ENCODE data around the gene CNKSR2. TPM values are rescaled to one million over a fixed set of nuclear protein-coding genes. Genes with fewer than 3 reads are reported as not detected.

CNKSR2 gene
- total RNA-seq, 1 experiment from 2014 or later = 2.0 TPM

DNA sequence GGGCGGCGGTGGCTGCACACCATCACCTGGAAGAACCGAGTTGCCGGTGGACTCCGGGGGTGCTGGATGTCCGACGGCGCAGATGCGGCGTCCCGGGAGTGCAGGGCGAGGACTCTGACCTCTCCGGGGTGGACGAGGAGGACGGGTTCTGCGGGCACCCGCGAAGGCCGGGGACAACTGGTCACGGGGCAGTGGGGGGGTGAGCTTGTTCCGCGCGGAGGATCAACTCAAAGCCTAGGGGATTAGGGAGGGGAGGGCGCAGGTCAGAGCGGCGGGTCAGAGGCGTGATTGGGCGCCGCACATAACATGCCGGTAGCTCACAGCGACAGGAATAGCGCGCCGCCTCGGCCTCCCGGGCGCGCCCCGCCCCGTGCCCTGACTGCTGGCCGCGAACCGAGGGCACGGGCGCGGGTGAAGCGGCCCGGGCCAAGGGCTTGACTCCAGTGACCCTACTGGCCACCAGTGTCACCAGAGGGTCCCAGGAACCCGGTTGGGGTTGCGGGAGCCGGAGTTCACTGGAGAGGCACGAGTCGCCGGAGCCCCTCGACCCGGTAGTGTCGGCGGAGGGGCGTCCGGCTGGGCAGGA is 284.0 kb downstream of the CNKSR2 start, which contains the start of gene KLHL34:
Gene KLHL34, minus strand, starts transcription at position 179 of the 586 bp plus-strand sequence. CDS start 542 bp downstream, outside the sequence.
- no peaks in the 10 kb centered on the region for H4K20me1 ChIP-seq (ENCODE audit: low read length)
- H3K27me3 ChIP-seq (ENCODE audit: low read length) = no peaks in the 10 kb centered on the region
- peaks cover 14% of the 10 kb centered on the region for H3K4me1 ChIP-seq (ENCODE audit: insufficient read depth, low read length)
- no peaks in the 10 kb centered on the region for H3F3A ChIP-seq (ENCODE audit: low read length, unreplicated experiment)
- CTCF ChIA-PET = no interaction called here
- no peak for ATAC-seq
- no peaks in the 10 kb centered on the region for H3K79me2 ChIP-seq (ENCODE audit: low read length)
- H3K27ac ChIP-seq (ENCODE audit: low read length) = no peak within 1 kb of the TSS
- no peaks in the 10 kb centered on the region for H3K9me3 ChIP-seq (ENCODE audit: low read length)
- POLR2A ChIA-PET (ENCODE audit: unreplicated experiment) = no interaction called here
- H3K9me2 ChIP-seq (replicated peaks; ENCODE audit: low read length) = no peaks in the 10 kb centered on the region
- no peak within 1 kb of the TSS for H3K4me2 ChIP-seq (ENCODE audit: low read length)
- H3K9ac ChIP-seq (ENCODE audit: low read length) = no peak within 1 kb of the TSS
- DNase-seq = no peak
- H2AFZ ChIP-seq (ENCODE audit: low read length) = no peak within 1 kb of the TSS
- TF ChIP-seq EZH2 (IDR thresholded peaks at IDR 0.05; ENCODE audit: low read length, unreplicated experiment) (no peak), EZH2phosphoT487 (IDR thresholded peaks at IDR 0.05; ENCODE audit: borderline replicate concordance, low read length) (no peak)
- TF ChIP-seq, protein P1, sequence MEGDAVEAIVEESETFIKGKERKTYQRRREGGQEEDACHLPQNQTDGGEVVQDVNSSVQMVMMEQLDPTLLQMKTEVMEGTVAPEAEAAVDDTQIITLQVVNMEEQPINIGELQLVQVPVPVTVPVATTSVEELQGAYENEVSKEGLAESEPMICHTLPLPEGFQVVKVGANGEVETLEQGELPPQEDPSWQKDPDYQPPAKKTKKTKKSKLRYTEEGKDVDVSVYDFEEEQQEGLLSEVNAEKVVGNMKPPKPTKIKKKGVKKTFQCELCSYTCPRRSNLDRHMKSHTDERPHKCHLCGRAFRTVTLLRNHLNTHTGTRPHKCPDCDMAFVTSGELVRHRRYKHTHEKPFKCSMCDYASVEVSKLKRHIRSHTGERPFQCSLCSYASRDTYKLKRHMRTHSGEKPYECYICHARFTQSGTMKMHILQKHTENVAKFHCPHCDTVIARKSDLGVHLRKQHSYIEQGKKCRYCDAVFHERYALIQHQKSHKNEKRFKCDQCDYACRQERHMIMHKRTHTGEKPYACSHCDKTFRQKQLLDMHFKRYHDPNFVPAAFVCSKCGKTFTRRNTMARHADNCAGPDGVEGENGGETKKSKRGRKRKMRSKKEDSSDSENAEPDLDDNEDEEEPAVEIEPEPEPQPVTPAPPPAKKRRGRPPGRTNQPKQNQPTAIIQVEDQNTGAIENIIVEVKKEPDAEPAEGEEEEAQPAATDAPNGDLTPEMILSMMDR (conservative IDR thresholded peaks at IDR 0.05; ENCODE audit: low read depth, low read length) = no peak
- H3K36me3 ChIP-seq (ENCODE audit: low read depth, low read length) = no peaks in the 10 kb centered on the region
- no peak within 1 kb of the TSS for H3K4me3 ChIP-seq (ENCODE audit: low read length)
- intact Hi-C loops (cut with micrococcal nuclease) = no loop called here
- no TSS peak for BruUV-seq (replicated peaks)

DNA sequence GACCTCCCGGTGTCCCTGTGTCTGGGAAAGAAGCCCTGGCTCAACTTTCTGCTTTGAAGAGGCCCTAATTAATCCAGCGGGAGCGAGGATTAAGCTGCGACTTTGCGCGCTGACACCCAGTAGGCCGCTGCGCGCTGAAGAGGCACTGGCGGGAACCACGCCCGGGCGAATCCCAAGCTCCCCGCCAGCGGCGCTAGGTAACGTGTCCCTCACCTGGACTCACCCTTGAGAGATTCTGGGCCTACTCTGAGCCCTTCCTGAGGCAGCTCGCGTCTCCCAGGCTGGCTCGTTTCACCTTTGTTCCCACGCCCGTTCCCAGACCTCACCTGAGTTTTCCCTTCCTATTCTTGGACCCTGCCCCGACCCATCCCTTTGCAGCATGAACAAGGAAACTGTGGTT is 284.5 kb downstream of the CNKSR2 start:
- Histone ChIP-seq H3K4me2 (ENCODE audit: low read length) (no peak overlapping the region), H2AFZ (ENCODE audit: low read length) (no peak overlapping the region), H3K9me2 (replicated peaks; ENCODE audit: low read length) (no peaks in the 10 kb centered on the region), H3K4me3 (ENCODE audit: low read length) (no peak overlapping the region), H3K36me3 (ENCODE audit: low read depth, low read length) (no peaks in the 10 kb centered on the region), H3K27me3 (ENCODE audit: low read length) (no peaks in the 10 kb centered on the region), H3K9me3 (ENCODE audit: low read length) (no peaks in the 10 kb centered on the region), H3F3A (ENCODE audit: low read length, unreplicated experiment) (no peaks in the 10 kb centered on the region), H3K9ac (ENCODE audit: low read length) (no peak overlapping the region), H3K27ac (ENCODE audit: low read length) (no peak overlapping the region), H3K4me1 (ENCODE audit: insufficient read depth, low read length) (peaks cover 14% of the 10 kb centered on the region), H3K79me2 (ENCODE audit: low read length) (no peaks in the 10 kb centered on the region), H4K20me1 (ENCODE audit: low read length) (no peaks in the 10 kb centered on the region)
- ChIA-PET POLR2A (ENCODE audit: unreplicated experiment) (no interaction called here), CTCF (no interaction called here)
- no TSS peak for BruUV-seq (replicated peaks)
- intact Hi-C loops (cut with micrococcal nuclease) = no loop called here
- TF ChIP-seq EZH2phosphoT487 (IDR thresholded peaks at IDR 0.05; ENCODE audit: borderline replicate concordance, low read length) (no peak), EZH2 (IDR thresholded peaks at IDR 0.05; ENCODE audit: low read length, unreplicated experiment) (no peak)
- TF ChIP-seq, protein P1 (conservative IDR thresholded peaks at IDR 0.05; ENCODE audit: low read depth, low read length) = no peak
- DNase-seq (no peak), ATAC-seq (no peak)

DNA sequence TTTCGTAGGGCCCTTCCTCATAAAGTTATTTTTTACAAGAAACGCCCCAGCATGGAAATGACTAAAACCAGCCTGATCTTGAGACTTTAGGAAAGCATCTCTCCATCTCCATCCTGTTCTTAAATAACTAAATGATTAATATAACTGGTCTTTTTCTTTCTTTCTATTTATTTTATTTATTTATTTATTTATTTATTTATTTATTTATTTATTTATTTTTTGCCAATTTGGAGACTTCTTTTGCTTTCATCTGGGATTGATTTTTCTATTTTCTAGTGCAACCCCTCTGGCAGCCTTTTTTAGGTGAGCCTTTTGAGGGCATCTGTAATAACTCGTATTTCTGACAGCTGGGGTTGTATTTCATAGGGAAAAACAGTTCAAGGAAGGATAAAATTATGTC is 285.1 kb downstream of the CNKSR2 start:
- no peaks in the 10 kb centered on the region for H4K20me1 ChIP-seq (ENCODE audit: low read length)
- no peak overlapping the region for H3K27ac ChIP-seq (ENCODE audit: low read length)
- DNase-seq (no peak), ATAC-seq (no peak)
- ChIA-PET CTCF (no interaction called here), POLR2A (ENCODE audit: unreplicated experiment) (no interaction called here)
- no peaks in the 10 kb centered on the region for H3K79me2 ChIP-seq (ENCODE audit: low read length)
- intact Hi-C loops (cut with micrococcal nuclease) = no loop called here
- H3K4me3 ChIP-seq (ENCODE audit: low read length) = no peak overlapping the region
- no peak overlapping the region for H2AFZ ChIP-seq (ENCODE audit: low read length)
- no peaks in the 10 kb centered on the region for H3F3A ChIP-seq (ENCODE audit: low read length, unreplicated experiment)
- no peak overlapping the region for H3K9ac ChIP-seq (ENCODE audit: low read length)
- H3K9me2 ChIP-seq (replicated peaks; ENCODE audit: low read length) = no peaks in the 10 kb centered on the region
- peaks cover 14% of the 10 kb centered on the region for H3K4me1 ChIP-seq (ENCODE audit: insufficient read depth, low read length)
- BruUV-seq (replicated peaks) = no TSS peak
- TF ChIP-seq, protein P1 (conservative IDR thresholded peaks at IDR 0.05; ENCODE audit: low read depth, low read length) = no peak
- TF ChIP-seq EZH2 (IDR thresholded peaks at IDR 0.05; ENCODE audit: low read length, unreplicated experiment) = no peak
- TF ChIP-seq EZH2phosphoT487 (IDR thresholded peaks at IDR 0.05; ENCODE audit: borderline replicate concordance, low read length) = no peak
- H3K9me3 ChIP-seq (ENCODE audit: low read length) = no peaks in the 10 kb centered on the region
- no peaks in the 10 kb centered on the region for H3K36me3 ChIP-seq (ENCODE audit: low read depth, low read length)
- H3K27me3 ChIP-seq (ENCODE audit: low read length) = no peaks in the 10 kb centered on the region
- H3K4me2 ChIP-seq (ENCODE audit: low read length) = no peak overlapping the region

Measured in PC-3 (cell line).